ENCODE data around the gene P2RX3.

DNA sequence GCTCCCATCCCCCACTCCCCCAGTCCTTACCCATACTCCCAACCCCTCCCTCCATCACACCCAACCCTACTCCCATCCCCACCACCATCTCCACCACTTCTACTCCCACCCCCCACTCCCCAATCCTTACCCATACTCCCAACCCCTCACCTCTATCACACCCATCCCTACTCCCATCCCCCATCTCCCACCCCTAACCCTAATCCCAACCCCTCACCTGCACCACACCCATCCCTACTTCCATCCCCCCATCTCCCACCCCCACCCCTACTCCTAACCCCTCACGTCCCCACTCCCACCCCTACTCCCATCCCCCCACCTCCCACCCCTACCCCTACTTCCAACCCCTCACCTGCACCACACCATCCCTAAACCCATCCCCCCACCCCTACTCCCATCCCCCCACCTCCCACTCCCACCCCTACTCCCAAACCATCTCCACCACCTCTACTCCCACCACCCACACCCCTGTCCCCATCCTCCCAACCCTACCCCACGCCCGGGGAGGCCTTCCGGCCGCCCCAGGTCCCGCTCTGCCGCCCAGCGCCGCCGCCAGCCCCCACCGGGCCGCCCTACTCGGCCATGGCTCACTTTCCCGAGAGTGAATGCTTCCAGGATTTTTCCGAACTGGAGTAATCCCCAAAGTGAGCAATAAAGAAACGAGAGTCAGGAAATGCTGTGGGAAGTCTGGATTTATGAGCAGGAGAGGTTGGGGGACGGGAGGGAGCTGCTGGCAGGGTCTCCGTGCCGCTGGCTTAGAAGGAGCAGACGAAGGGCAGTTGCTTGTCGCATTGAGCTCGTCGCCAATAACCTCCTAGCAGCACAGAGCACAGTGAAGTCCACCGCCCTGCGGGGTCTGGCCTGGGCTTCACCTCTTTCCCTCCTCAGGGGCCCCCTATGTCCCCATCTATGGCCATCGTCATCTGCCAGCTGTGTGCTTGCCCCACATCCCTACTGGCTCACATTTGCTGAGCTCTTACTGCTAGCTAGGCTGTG lies 38.2 kb downstream of the P2RX3 start:
- TF ChIP-seq, protein P1, sequence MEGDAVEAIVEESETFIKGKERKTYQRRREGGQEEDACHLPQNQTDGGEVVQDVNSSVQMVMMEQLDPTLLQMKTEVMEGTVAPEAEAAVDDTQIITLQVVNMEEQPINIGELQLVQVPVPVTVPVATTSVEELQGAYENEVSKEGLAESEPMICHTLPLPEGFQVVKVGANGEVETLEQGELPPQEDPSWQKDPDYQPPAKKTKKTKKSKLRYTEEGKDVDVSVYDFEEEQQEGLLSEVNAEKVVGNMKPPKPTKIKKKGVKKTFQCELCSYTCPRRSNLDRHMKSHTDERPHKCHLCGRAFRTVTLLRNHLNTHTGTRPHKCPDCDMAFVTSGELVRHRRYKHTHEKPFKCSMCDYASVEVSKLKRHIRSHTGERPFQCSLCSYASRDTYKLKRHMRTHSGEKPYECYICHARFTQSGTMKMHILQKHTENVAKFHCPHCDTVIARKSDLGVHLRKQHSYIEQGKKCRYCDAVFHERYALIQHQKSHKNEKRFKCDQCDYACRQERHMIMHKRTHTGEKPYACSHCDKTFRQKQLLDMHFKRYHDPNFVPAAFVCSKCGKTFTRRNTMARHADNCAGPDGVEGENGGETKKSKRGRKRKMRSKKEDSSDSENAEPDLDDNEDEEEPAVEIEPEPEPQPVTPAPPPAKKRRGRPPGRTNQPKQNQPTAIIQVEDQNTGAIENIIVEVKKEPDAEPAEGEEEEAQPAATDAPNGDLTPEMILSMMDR (conservative IDR thresholded peaks at IDR 0.05; ENCODE audit: low read length), result no peak
- TF ChIP-seq EZH2phosphoT487 (IDR thresholded peaks at IDR 0.05; ENCODE audit: borderline replicate concordance, low read depth, low read length), result no peak
